ENCODE results near the gene PLEKHH1. TPM values are rescaled to one million over a fixed set of nuclear protein-coding genes. Genes with fewer than 3 reads are reported as not detected.

Gene PLEKHH1
- total and polyA plus RNA-seq, 2 experiments from 2014 or later, result 18.0 to 29.9 TPM

- no peaks in the 10 kb centered on the region for H3K9me3 ChIP-seq (ENCODE audit: low read depth)
- no peak for TF ChIP-seq CTCF (IDR thresholded peaks at IDR 0.05; ENCODE audit: low read depth, low read length)
- H3K27ac ChIP-seq, result no peak overlapping the region
- no peaks in the 10 kb centered on the region for H3K27me3 ChIP-seq
- DNase-seq (ENCODE audit: low read depth in 1 of 2, low spot score in 1 of 2), result no peak
- H3K36me3 ChIP-seq, result no peaks in the 10 kb centered on the region
- no peak overlapping the region for H3K4me3 ChIP-seq
- no peaks in the 10 kb centered on the region for H3K4me1 ChIP-seq (ENCODE audit: low read depth)
These were observed 31.4 kb upstream of the PLEKHH1 start for GRCh38 chr14:67501670-67502069.

- DNase-seq (ENCODE audit: low read depth in 1 of 2, low spot score in 1 of 2), result no peak
- H3K4me1 ChIP-seq (ENCODE audit: low read depth), result no peaks in the 10 kb centered on the region
- no peak overlapping the region for H3K4me3 ChIP-seq
- H3K9me3 ChIP-seq (ENCODE audit: low read depth), result no peaks in the 10 kb centered on the region
- no peaks in the 10 kb centered on the region for H3K27me3 ChIP-seq
- no peaks in the 10 kb centered on the region for H3K36me3 ChIP-seq
- H3K27ac ChIP-seq, result no peak overlapping the region
- no peak for TF ChIP-seq CTCF (IDR thresholded peaks at IDR 0.05; ENCODE audit: low read depth, low read length)
These were observed 30.2 kb upstream of the PLEKHH1 start for GRCh38 chr14:67502867-67503266.

GRCh38 chr14:67503331-67503730 is 29.8 kb upstream of the PLEKHH1 start:
- H3K4me3 ChIP-seq, result no peak overlapping the region
- no peak for TF ChIP-seq CTCF (IDR thresholded peaks at IDR 0.05; ENCODE audit: low read depth, low read length)
- no peaks in the 10 kb centered on the region for H3K4me1 ChIP-seq (ENCODE audit: low read depth)
- H3K9me3 ChIP-seq (ENCODE audit: low read depth), result no peaks in the 10 kb centered on the region
- no peak for DNase-seq (ENCODE audit: low read depth in 1 of 2, low spot score in 1 of 2)
- H3K27me3 ChIP-seq, result no peaks in the 10 kb centered on the region
- no peaks in the 10 kb centered on the region for H3K36me3 ChIP-seq
- no peak overlapping the region for H3K27ac ChIP-seq

DNA sequence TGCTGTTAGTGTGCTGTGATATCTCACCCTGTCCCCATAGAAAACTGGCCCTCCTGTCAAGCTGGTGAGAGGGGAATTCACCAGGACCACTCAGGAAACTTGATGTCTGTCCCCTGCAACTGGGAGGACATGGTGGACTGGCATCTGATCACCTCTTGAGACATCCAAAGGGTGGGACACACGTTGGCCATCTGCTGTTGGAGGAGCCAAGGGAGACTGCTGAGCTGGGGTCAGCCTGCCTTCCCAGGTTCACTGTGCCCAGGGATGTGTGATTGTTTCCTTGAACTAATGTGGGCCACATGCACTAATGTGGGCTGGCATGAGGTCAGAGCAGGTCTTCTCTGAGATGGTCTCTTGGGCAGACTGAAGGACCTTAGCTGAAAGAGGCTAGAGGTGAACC is 27.8 kb upstream of the PLEKHH1 start:
- no peaks in the 10 kb centered on the region for H3K36me3 ChIP-seq
- no peak overlapping the region for H3K27ac ChIP-seq
- no peaks in the 10 kb centered on the region for H3K4me1 ChIP-seq (ENCODE audit: low read depth)
- no peaks in the 10 kb centered on the region for H3K9me3 ChIP-seq (ENCODE audit: low read depth)
- no peaks in the 10 kb centered on the region for H3K27me3 ChIP-seq
- no peak overlapping the region for H3K4me3 ChIP-seq
- no peak for TF ChIP-seq CTCF (IDR thresholded peaks at IDR 0.05; ENCODE audit: low read depth, low read length)
- no peak for DNase-seq (ENCODE audit: low read depth in 1 of 2, low spot score in 1 of 2)

- H3K4me3 ChIP-seq, result no peak overlapping the region
These were observed 24.1 kb upstream of the PLEKHH1 start for GRCh38 chr14:67508956-67509355.

More at GRCh38 chr14:67508956-67509355, 24.1 kb upstream of the PLEKHH1 start:
- Histone ChIP-seq H3K27ac (no peak overlapping the region), H3K27me3 (peaks cover 13% of the 10 kb centered on the region), H3K36me3 (no peaks in the 10 kb centered on the region), H3K4me1 (ENCODE audit: low read depth) (no peaks in the 10 kb centered on the region), H3K9me3 (ENCODE audit: low read depth) (no peaks in the 10 kb centered on the region)
- no peak for DNase-seq (ENCODE audit: low read depth in 1 of 2, low spot score in 1 of 2)
- no peak for TF ChIP-seq CTCF (IDR thresholded peaks at IDR 0.05; ENCODE audit: low read depth, low read length)

Data from cardiac muscle cell (in vitro differentiated cells and primary cell).